Subcutaneous adipose tissue (tissue), 4 donors: ENCODE results near the gene GGTLC2. TPM values are rescaled to one million over a fixed set of nuclear protein-coding genes. Genes with fewer than 3 reads are reported as not detected.

Experiments
- CTCF ChIP-seq: fragments of 450-650 bp; IDR thresholded peaks from one replicate; pipeline ENCODE4 v1.5.1; 2016; ENCODE audit warnings: low read depth, mild to moderate bottlenecking, control low read depth, antibody characterized with exemption, moderate library complexity
- total RNA-seq, 4 donors: library from RNA; depleted of rRNA; stranded (reverse); fragments of >200 nt; gene quantifications; one replicate each; pipeline ENCODE4 v1.1.0, GENCODE V29; 2016

GGTLC2 gene
- total RNA-seq, 4 donors from 2014 or later, result not detected

GRCh38 chr22:22682807-22683667 is 38.6 kb downstream of the GGTLC2 start:
- no peak for TF ChIP-seq CTCF

- TF ChIP-seq CTCF, result no peak
These were observed 39.4 kb downstream of the GGTLC2 start for GRCh38 chr22:22683668-22684361.

GRCh38 chr22:22684580-22685561 is 40.5 kb downstream of the GGTLC2 start:
- no peak for TF ChIP-seq CTCF

- TF ChIP-seq CTCF, result no peak
These were observed 41.2 kb downstream of the GGTLC2 start for GRCh38 chr22:22685586-22685985.

GRCh38 chr22:22687638-22688500 is 43.5 kb downstream of the GGTLC2 start:
- TF ChIP-seq CTCF, result no peak

- no peak for TF ChIP-seq CTCF
These were observed 45.4 kb downstream of the GGTLC2 start for GRCh38 chr22:22689621-22690345.
